HepG2 (cell line): ENCODE measurements around the gene ANGPTL2.

Experiments
- EP300 ChIP-seq, 3 experiments: sonication (generic) in 1 of 3; formaldehyde crosslinking in 1 of 3; IDR thresholded peaks; 2 replicates each; pipeline versions ENCODE4 v1.5.1 to v1.6.1; 2011 to 2020; ENCODE audit warnings: low read depth in 2 of 3, low read length in 2 of 3, borderline replicate concordance in 1 of 3, improper control_type of control experiment in 1 of 3, mild to moderate bottlenecking in 1 of 3, missing genetic modification reagents in 1 of 3, moderate library complexity in 1 of 3
- NR1H2 ChIP-seq: sonication (generic); formaldehyde crosslinking; IDR thresholded peaks from 2 replicates; pipeline ENCODE4 v1.8.1; 2022; ENCODE audit warnings: low read depth, missing genetic modification reagents, borderline replicate concordance
- ZNF615 ChIP-seq: sonication (generic); formaldehyde crosslinking; IDR thresholded peaks from 2 replicates; pipeline ENCODE4 v1.5.0; 2020; ENCODE audit warnings: mild to moderate bottlenecking, missing genetic modification reagents, borderline replicate concordance

- no peak for TF ChIP-seq NR1H2 (CRISPR knock-in tag)
- no peak for TF ChIP-seq EP300 (IDR thresholded peaks at IDR 0.05; ENCODE audit: low read depth in 2 of 2, low read length in 2 of 2)
- no peak for TF ChIP-seq EP300 (CRISPR knock-in tag; IDR thresholded peaks at IDR 0.05; ENCODE audit: borderline replicate concordance)
- no peak for TF ChIP-seq ZNF615
Observed at GRCh38 chr9:127066060-127066850, 56.2 kb downstream of the ANGPTL2 start.
